ENCODE data around the gene KIFC3. TPM values are rescaled to one million over a fixed set of nuclear protein-coding genes. Genes with fewer than 3 reads are reported as not detected.

The KIFC3 gene
- total and polyA plus RNA-seq, 2 donors (not counting 1 experiment from before 2014, with no cell fraction given): 0.07 to 0.67 TPM

GRCh38 chr16:57723170-57723569 is 79.1 kb downstream of the KIFC3 start:
- Histone ChIP-seq H3K4me3 (ENCODE audit: control extremely low read depth in 1 of 5, extremely low read depth in 1 of 5, insufficient read depth in 1 of 5, low read depth in 2 of 5, low read length in 4 of 5) (no peak overlapping the region), H3K4me1 (ENCODE audit: control insufficient read depth in 2 of 2, insufficient read depth in 2 of 2, low read length in 2 of 2) (peaks cover 0 to 8% of the 10 kb centered on the region in 2 donors), H4K20me1 (ENCODE audit: control insufficient read depth, insufficient read depth, low read length, poor library complexity, severe bottlenecking) (no peaks in the 10 kb centered on the region), H3K27me3 (replicated peaks in 1 of 4; ENCODE audit: control extremely low read depth in 1 of 4, control insufficient read depth in 3 of 4, insufficient read depth in 4 of 4, low read length in 3 of 4) (no peaks in the 10 kb centered on the region), H3K9ac (ENCODE audit: low read length) (no peak overlapping the region), H3K79me2 (ENCODE audit: control insufficient read depth, insufficient read depth, low read length) (no peaks in the 10 kb centered on the region), H3K4me2 (replicated peaks; ENCODE audit: low read depth, low read length, poor library complexity, severe bottlenecking) (no peak overlapping the region), H2AFZ (ENCODE audit: insufficient read depth, low read depth, low read length, poor library complexity, severe bottlenecking) (no peak overlapping the region), H3K9me3 (ENCODE audit: control extremely low read depth in 1 of 3, control insufficient read depth in 2 of 3, insufficient read depth in 1 of 3, low read length in 2 of 3) (peaks cover 0 to under 1% (median 0%) of the 10 kb centered on the region in 3 donors), H3K36me3 (replicated peaks in 1 of 2; ENCODE audit: control extremely low read depth in 1 of 2, control insufficient read depth in 1 of 2, extremely low read depth in 1 of 2, insufficient read depth in 2 of 2, low read length in 1 of 2) (no peaks in the 10 kb centered on the region), H3K27ac (ENCODE audit: low read length in 2 of 2) (no peak overlapping the region)
- ChIA-PET CTCF (no interaction called here), POLR2A (no interaction called here)
- H3K4me1 Mint-ChIP-seq: peaks cover 5% of the 10 kb centered on the region
- no peak for ATAC-seq (ENCODE audit: low read depth)
- no peak overlapping the region for H3K27ac Mint-ChIP-seq
- no peak for DNase-seq
- intact Hi-C loops (cut with micrococcal nuclease): loop anchor here (10.0 kb wide), 1 partner anchor 148 kb away; no protein-coding TSS in a partner anchor
- H3K9me3 Mint-ChIP-seq (ENCODE audit: insufficient read depth): no peaks in the 10 kb centered on the region
- no peaks in the 10 kb centered on the region for H3K27me3 Mint-ChIP-seq
- WGBS (ENCODE audit: insufficient coverage): 92% methylated on average over 7 of the region's 7 CpGs
- TF ChIP-seq CTCF (IDR thresholded peaks at IDR 0.05): no peak
- no peak for TF ChIP-seq EZH2 (IDR thresholded peaks at IDR 0.05; ENCODE audit: borderline replicate concordance, insufficient read depth, low read depth, low read length, poor library complexity, severe bottlenecking)
- no peak overlapping the region for H3K4me3 Mint-ChIP-seq

- Histone ChIP-seq H3K27ac (ENCODE audit: low read length in 2 of 2) (no peak overlapping the region), H3K36me3 (replicated peaks in 1 of 2; ENCODE audit: control extremely low read depth in 1 of 2, control insufficient read depth in 1 of 2, extremely low read depth in 1 of 2, insufficient read depth in 2 of 2, low read length in 1 of 2) (no peaks in the 10 kb centered on the region), H3K9me3 (ENCODE audit: control extremely low read depth in 1 of 3, control insufficient read depth in 2 of 3, insufficient read depth in 1 of 3, low read length in 2 of 3) (no peaks in the 10 kb centered on the region), H4K20me1 (ENCODE audit: control insufficient read depth, insufficient read depth, low read length, poor library complexity, severe bottlenecking) (no peaks in the 10 kb centered on the region), H3K27me3 (replicated peaks in 1 of 4; ENCODE audit: control extremely low read depth in 1 of 4, control insufficient read depth in 3 of 4, insufficient read depth in 4 of 4, low read length in 3 of 4) (no peaks in the 10 kb centered on the region), H3K4me2 (replicated peaks; ENCODE audit: low read depth, low read length, poor library complexity, severe bottlenecking) (no peak overlapping the region), H3K4me3 (ENCODE audit: control extremely low read depth in 1 of 5, extremely low read depth in 1 of 5, insufficient read depth in 1 of 5, low read depth in 2 of 5, low read length in 4 of 5) (no peak overlapping the region), H3K4me1 (ENCODE audit: control insufficient read depth in 2 of 2, insufficient read depth in 2 of 2, low read length in 2 of 2) (peaks cover 0 to 8% of the 10 kb centered on the region in 2 donors), H3K9ac (ENCODE audit: low read length) (no peak overlapping the region), H3K79me2 (ENCODE audit: control insufficient read depth, insufficient read depth, low read length) (no peaks in the 10 kb centered on the region), H2AFZ (ENCODE audit: insufficient read depth, low read depth, low read length, poor library complexity, severe bottlenecking) (no peak overlapping the region)
- Mint-ChIP-seq H3K4me1 (peaks cover 5% of the 10 kb centered on the region), H3K9me3 (ENCODE audit: insufficient read depth) (no peaks in the 10 kb centered on the region), H3K27ac (no peak overlapping the region), H3K27me3 (no peaks in the 10 kb centered on the region), H3K4me3 (no peak overlapping the region)
- TF ChIP-seq CTCF (IDR thresholded peaks at IDR 0.05): no peak
- TF ChIP-seq EZH2 (IDR thresholded peaks at IDR 0.05; ENCODE audit: borderline replicate concordance, insufficient read depth, low read depth, low read length, poor library complexity, severe bottlenecking): no peak
- POLR2A ChIA-PET: no interaction called here
- intact Hi-C loops (cut with micrococcal nuclease): loop anchor here (10.0 kb wide), 1 partner anchor 148 kb away; no protein-coding TSS in a partner anchor
- DNase-seq: no peak
- no peak for ATAC-seq (ENCODE audit: low read depth)
- 79% methylated on average over 5 of the region's 11 CpGs for WGBS (ENCODE audit: insufficient coverage)
- CTCF ChIA-PET: no interaction called here
These were observed 79.6 kb downstream of the KIFC3 start for GRCh38 chr16:57722651-57723050.
